GM12892 (cell line): Measurements from ENCODE around the gene EIF4A3.

Experiments used
- POLR2A ChIP-seq: IDR thresholded peaks from 2 replicates; pipeline ENCODE4 v1.6.1; 2011; ENCODE audit warnings: low read depth, low read length, control low read depth
- POLR2AphosphoS5 ChIP-seq: IDR thresholded peaks from 2 replicates; pipeline ENCODE4 v1.6.1; 2011; ENCODE audit warnings: low read depth, low read length, control low read depth
- TAF1 ChIP-seq: IDR thresholded peaks from 2 replicates; pipeline ENCODE4 v1.6.1; 2011; ENCODE audit warnings: low read depth, mild to moderate bottlenecking, control low read depth, low read length, borderline replicate concordance

GRCh38 chr17:80141463-80142165 lies 5.3 kb downstream of the EIF4A3 start:
- TF ChIP-seq POLR2A (no peak), POLR2AphosphoS5 (no peak), TAF1 (no peak)
